Measurements from ENCODE around the gene DPH2. TPM values are rescaled to one million over a fixed set of nuclear protein-coding genes. Genes with fewer than 3 reads are reported as not detected.

The DPH2 gene
- total and polyA plus RNA-seq, 10 of the 15 experiments (the other 5 are each of a cell fraction or from before 2014, with no cell fraction given): 13.1 to 82.9 (median 52.0) TPM

DNA sequence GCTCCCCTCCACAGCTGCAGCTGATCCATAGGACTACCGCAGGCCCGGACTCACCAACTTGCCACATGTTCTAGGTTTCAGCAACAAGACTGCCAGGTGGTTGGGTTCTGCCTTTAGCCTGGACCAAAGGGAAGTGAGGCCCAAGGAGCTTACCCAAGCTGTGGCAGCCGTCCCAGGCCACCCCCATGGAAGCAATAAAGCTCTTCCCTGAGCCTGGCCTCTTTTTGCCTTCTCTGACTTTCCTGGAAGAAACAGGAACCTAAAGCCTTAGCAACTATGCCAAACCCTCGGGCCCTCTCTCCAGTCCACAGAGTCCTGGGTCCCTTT, 38.9 kb upstream of the DPH2 start (continued):
- TF ChIP-seq NRF1 (conservative IDR thresholded peaks at IDR 0.05; ENCODE audit: low read depth, low read length) (no peak), PML (IDR thresholded peaks at IDR 0.05; ENCODE audit: low read length) (no peak)
- TF ChIP-seq, protein P1, sequence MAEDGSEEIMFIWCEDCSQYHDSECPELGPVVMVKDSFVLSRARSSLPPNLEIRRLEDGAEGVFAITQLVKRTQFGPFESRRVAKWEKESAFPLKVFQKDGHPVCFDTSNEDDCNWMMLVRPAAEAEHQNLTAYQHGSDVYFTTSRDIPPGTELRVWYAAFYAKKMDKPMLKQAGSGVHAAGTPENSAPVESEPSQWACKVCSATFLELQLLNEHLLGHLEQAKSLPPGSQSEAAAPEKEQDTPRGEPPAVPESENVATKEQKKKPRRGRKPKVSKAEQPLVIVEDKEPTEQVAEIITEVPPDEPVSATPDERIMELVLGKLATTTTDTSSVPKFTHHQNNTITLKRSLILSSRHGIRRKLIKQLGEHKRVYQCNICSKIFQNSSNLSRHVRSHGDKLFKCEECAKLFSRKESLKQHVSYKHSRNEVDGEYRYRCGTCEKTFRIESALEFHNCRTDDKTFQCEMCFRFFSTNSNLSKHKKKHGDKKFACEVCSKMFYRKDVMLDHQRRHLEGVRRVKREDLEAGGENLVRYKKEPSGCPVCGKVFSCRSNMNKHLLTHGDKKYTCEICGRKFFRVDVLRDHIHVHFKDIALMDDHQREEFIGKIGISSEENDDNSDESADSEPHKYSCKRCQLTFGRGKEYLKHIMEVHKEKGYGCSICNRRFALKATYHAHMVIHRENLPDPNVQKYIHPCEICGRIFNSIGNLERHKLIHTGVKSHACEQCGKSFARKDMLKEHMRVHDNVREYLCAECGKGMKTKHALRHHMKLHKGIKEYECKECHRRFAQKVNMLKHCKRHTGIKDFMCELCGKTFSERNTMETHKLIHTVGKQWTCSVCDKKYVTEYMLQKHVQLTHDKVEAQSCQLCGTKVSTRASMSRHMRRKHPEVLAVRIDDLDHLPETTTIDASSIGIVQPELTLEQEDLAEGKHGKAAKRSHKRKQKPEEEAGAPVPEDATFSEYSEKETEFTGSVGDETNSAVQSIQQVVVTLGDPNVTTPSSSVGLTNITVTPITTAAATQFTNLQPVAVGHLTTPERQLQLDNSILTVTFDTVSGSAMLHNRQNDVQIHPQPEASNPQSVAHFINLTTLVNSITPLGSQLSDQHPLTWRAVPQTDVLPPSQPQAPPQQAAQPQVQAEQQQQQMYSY (CRISPR knock-in tag; IDR thresholded peaks at IDR 0.05): no peak

DNA sequence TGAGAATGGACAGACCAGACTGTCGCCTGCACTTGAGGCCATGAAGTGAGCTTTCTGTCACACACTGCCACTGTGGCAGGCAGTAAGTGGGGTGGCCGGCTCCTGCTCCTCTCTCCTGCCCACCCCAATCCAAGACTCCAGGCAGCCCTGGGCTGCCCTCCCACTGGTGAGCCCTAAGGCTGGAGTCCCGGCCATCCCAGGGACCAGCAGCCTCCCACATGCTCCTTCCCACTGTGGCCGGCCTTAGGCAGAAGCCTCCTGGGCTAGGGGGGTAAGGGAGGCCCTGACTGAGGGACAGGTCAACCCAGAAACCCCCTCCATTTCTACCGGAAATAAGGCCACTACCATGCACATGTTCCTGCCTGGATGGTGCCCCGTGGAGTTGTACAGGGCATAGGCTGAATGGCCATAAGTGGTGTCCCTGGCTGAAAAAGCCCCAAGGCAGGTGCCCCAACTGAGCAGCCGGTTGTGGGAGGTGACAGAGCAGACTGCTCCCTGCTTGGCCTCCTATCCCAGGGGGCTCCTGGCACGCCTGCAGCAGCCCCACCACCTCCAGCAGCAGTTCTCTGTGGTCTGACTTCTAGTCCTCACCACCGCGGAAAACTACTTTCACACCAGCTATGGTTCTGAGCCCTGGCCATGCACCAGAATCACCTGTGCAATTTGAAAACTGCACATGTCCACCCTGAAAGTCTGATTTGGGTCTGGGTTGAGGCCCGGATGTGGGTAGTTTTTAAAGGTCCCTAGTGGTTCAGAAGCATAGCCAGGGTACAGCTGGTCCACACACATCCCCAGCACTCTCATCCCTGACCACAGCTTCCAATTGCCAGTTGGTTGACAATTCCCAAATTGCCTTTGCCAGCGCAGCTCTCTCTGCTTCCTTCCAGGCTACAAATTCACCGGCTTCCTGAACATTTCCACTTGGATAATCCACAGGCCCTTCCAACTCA, 37.8 kb upstream of the DPH2 start:
- peaks cover 11% of the 10 kb centered on the region for H3K4me1 ChIP-seq (ENCODE audit: control insufficient read depth, insufficient read depth, low read length)
- FAIRE-seq (no peak), ATAC-seq (no peak), DNase-seq (ENCODE audit: low read depth, low spot score) (no peak)
- H3K27ac ChIP-seq (ENCODE audit: control insufficient read depth, insufficient read depth): no peak overlapping the region
- BruUV-seq (replicated peaks): no TSS peak
- no peak for TF ChIP-seq KAT2A (conservative IDR thresholded peaks at IDR 0.05; ENCODE audit: control insufficient read depth, low read depth, low read length)
- TF ChIP-seq IKZF1 (conservative IDR thresholded peaks at IDR 0.05): 0 out of 2 replicates have a peak, but pooled peaks have one; percentile 11
- no peak overlapping the region for H2AFZ ChIP-seq (ENCODE audit: control insufficient read depth, low read depth, low read length)
- no peak overlapping the region for H3K4me2 ChIP-seq (ENCODE audit: control insufficient read depth, insufficient read depth)
- H3K79me2 ChIP-seq (ENCODE audit: control insufficient read depth, insufficient read depth, low read length): no peaks in the 10 kb centered on the region
- intact Hi-C loops (cut with micrococcal nuclease; ENCODE audit: unreplicated experiment): loop anchor here (5.0 kb wide), 1 partner anchor 95 kb away; no protein-coding TSS in a partner anchor
- H3K4me3 ChIP-seq: no peak overlapping the region
- RAD21 ChIA-PET (ENCODE audit: unreplicated experiment): interaction anchor here (1.1 to 13.3 kb wide), 2 partner anchors 165 to 176 kb away, joined by 3 to 587 read pairs; no protein-coding TSS in a partner anchor
- 48% methylated on average over 13 of the region's 13 CpGs for WGBS (ENCODE audit: insufficient coverage, insufficient replicate concordance, low lambda C conversion rate, missing lambda C conversion rate)
- CTCF ChIA-PET: interaction anchor here (0.9 to 19.3 kb wide), 5 partner anchors 8 to 279 kb away, joined by 3 to 1117 read pairs (median 95); partner anchors contain the start of genes IPO13 and KDM4A
- no peaks in the 10 kb centered on the region for H3K9me3 ChIP-seq (replicated peaks; ENCODE audit: control insufficient read depth, insufficient read depth, low read length)
- in situ Hi-C loops (cut with MboI): loop anchor here (5.0 kb wide), 1 partner anchor 170 kb away; no protein-coding TSS in a partner anchor
- H3K36me3 ChIP-seq (ENCODE audit: control insufficient read depth in 2 of 2, insufficient read depth in 2 of 2, low read length in 1 of 2): no peaks in the 10 kb centered on the region
- POLR2A ChIA-PET: interaction anchor here (1.0 kb wide), 1 partner anchor 168 kb away, joined by 4 read pairs; no protein-coding TSS in a partner anchor
- H3K27me3 ChIP-seq (replicated peaks in 1 of 2; ENCODE audit: control insufficient read depth in 2 of 2, insufficient read depth in 2 of 2, low read length in 1 of 2): no peaks in the 10 kb centered on the region
- no peak overlapping the region for H3K9ac ChIP-seq (ENCODE audit: control insufficient read depth, insufficient read depth, low read length)
- H4K20me1 ChIP-seq (ENCODE audit: control insufficient read depth, insufficient read depth): no peaks in the 10 kb centered on the region
- SMC1A ChIA-PET (ENCODE audit: uncharacterized antibody, unreplicated experiment): interaction anchor here (1.1 to 8.7 kb wide), 5 partner anchors 13 to 165 kb away, joined by 3 to 481 read pairs (median 21); partner anchors contain the start of gene IPO13

All from GM12878 (cell line).